K562 (cell line): Measurements from ENCODE around the gene LGR6. TPM values are rescaled to one million over a fixed set of nuclear protein-coding genes. Genes with fewer than 3 reads are reported as not detected.

Source experiments
- BRF1 ChIP-seq: IDR thresholded peaks from 3 replicates; pipeline ENCODE4 v1.6.1; 2011; ENCODE audit warnings: borderline replicate concordance, mild to moderate bottlenecking; ENCODE audit not compliant: insufficient read length; ENCODE audit errors: extremely low read depth
- CREM ChIP-seq: IDR thresholded peaks from 2 replicates; pipeline ENCODE4 v1.6.1; 2014; ENCODE audit warnings: antibody characterized with exemption, low read depth
- ELF4 ChIP-seq: fragments of 450-650 bp; formaldehyde crosslinking; IDR thresholded peaks from 2 replicates; pipeline ENCODE4 v1.4.0; 2022; ENCODE audit warnings: missing genetic modification characterization
- EP300 ChIP-seq: IDR thresholded peaks from 2 replicates; pipeline ENCODE4 v1.6.1; 2012; ENCODE audit warnings: low read length, improper control_type of control experiment
- LCOR ChIP-seq: sonication (generic); formaldehyde crosslinking; IDR thresholded peaks from 2 replicates; pipeline ENCODE4 v1.8.0; 2022; ENCODE audit warnings: mild to moderate bottlenecking, missing genetic modification reagents
- SIX5 ChIP-seq, 2 experiments: IDR thresholded peaks; 2 replicates each; pipeline ENCODE4 v1.6.1; 2011; ENCODE audit warnings: low read length in 2 of 2, borderline replicate concordance in 1 of 2, low read depth in 1 of 2, mild to moderate bottlenecking in 1 of 2, moderate library complexity in 1 of 2; ENCODE audit not compliant: insufficient read depth in 1 of 2
- TRIM28 ChIP-seq: fragments of 450-650 bp; IDR thresholded peaks from 2 replicates; pipeline ENCODE4 v1.6.1; 2017
- ZNF282 ChIP-seq: sonication (generic); formaldehyde crosslinking; IDR thresholded peaks from 2 replicates; pipeline ENCODE4 v1.8.1; 2023; ENCODE audit warnings: missing genetic modification reagents
- ZNF57 ChIP-seq: fragments of 450-650 bp; formaldehyde crosslinking; IDR thresholded peaks from 2 replicates; pipeline ENCODE4 v1.4.0; 2020; ENCODE audit warnings: mild to moderate bottlenecking, moderate library complexity
- ZNF717 ChIP-seq: fragments of 250-450 bp; sonication (Bioruptor Pico); IDR thresholded peaks from 2 replicates; pipeline ENCODE4 v1.5.0; 2021
- ZNF77 ChIP-seq: fragments of 250-450 bp; sonication (Bioruptor Pico); IDR thresholded peaks from 2 replicates; pipeline ENCODE4 v1.5.0; 2020
- polyA plus RNA-seq, 8 experiments: library from polyadenylated mRNA; depleted of rRNA in 4 of 8; stranded (reverse) in 5 of 8; unstranded in 3 of 8; fragments of >200 nt; fragmentation: Nextera tagmentation in 2 of 8; fragmentation: Illumina TruSeq in 1 of 8; extraction: Ambion mirVana in 2 of 8; extraction: Trizol in 1 of 8; gene quantifications; 2 replicates each; pipeline versions ENCODE4 v1.2.1 to v1.2.3, GENCODE V29; 2011 to 2014; ENCODE audit warnings: inconsistent platforms in 1 of 8, missing spikeins in 1 of 8
- total RNA-seq, 7 experiments: library from RNA; depleted of rRNA in 6 of 7; stranded (reverse); fragments of >200 nt in 6 of 7; fragmentation: Illumina TruSeq in 2 of 7; extraction: Trizol in 2 of 7; gene quantifications; 2 replicates each; pipeline versions ENCODE4 v1.2.1 to v1.2.3, GENCODE V29; 2011 to 2021; ENCODE audit warnings: low replicate concordance in 1 of 7
- TF ChIP-seq, protein P1 (sequence below), 2 experiments: fragments of 450-650 bp; conservative IDR thresholded peaks; 2 replicates each; pipeline ENCODE4 v1.6.1; 2017; ENCODE audit warnings: mild to moderate bottlenecking in 2 of 2, moderate library complexity in 2 of 2
- TF ChIP-seq, protein P2 (sequence below), 2 experiments: fragments of 450-650 bp in 1 of 2; sonication (generic) in 1 of 2; formaldehyde crosslinking in 1 of 2; IDR thresholded peaks; 2 replicates each; pipeline versions ENCODE4 v1.7.1 to v1.9.0; 2016 to 2022; ENCODE audit warnings: inconsistent platforms in 1 of 2, mild to moderate bottlenecking in 1 of 2, missing genetic modification reagents in 1 of 2
- TF ChIP-seq, protein P3 (sequence below): fragments of 200-400 bp; formaldehyde crosslinking; IDR thresholded peaks from 2 replicates; pipeline ENCODE4 v1.6.1; 2017; ENCODE audit warnings: mild to moderate bottlenecking, low read depth, low read length, moderate library complexity

LGR6 gene
- total and polyA plus RNA-seq, 9 of the 15 experiments (the other 6 are each of a cell fraction or from before 2014, with no cell fraction given), result 0.01 to 0.54 (median 0.17) TPM; not detected in 1

DNA sequence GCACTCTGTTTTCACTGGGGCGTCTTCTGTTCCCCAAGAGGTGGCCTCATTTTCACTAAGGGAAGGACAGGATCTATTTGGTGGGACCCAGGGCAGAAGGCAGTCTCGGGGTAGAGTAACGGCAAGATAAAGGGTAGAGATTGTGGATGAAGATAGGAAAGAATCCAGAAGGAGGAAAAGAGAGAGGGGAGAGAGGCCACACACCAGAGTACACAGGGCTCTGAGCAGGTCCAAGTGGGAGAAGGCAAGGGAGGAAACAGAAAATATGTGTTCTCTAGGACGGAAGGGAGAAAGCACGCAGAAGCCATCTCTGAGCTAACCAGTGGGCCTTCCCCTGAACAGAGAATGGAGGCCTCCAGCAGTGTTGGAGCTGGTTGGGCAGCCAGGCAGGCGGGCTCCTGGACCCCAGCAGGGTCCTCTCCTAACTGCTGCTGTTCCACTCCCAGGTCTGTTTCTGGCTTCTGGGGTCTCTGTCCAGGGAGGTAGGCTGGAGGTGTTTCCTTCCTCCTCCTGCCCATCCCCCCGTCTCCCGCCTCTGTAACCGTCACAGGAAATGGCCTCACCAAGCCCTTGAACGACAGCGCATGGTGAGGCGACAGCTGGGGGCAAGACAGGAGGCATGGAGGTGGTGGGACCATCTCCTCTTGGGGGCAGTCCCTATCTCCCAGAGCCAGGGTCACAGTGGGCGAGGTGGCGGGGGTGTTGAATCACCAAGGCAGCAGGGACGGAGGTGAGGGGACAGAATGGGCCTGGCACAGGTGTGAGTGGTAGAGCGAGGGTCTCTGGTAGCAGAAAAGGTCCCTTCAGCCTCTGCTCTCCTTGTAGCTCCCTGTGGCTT lies 33.8 kb upstream of the LGR6 start (continued):
- peak; percentile 89 for TF ChIP-seq CREM
- no peak for TF ChIP-seq ZNF717
- TF ChIP-seq, protein P1, sequence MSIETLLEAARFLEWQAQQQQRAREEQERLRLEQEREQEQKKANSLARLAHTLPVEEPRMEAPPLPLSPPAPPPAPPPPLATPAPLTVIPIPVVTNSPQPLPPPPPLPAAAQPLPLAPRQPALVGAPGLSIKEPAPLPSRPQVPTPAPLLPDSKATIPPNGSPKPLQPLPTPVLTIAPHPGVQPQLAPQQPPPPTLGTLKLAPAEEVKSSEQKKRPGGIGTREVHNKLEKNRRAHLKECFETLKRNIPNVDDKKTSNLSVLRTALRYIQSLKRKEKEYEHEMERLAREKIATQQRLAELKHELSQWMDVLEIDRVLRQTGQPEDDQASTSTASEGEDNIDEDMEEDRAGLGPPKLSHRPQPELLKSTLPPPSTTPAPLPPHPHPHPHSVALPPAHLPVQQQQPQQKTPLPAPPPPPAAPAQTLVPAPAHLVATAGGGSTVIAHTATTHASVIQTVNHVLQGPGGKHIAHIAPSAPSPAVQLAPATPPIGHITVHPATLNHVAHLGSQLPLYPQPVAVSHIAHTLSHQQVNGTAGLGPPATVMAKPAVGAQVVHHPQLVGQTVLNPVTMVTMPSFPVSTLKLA (conservative IDR thresholded peaks at IDR 0.05), result peak; percentile 53 to 58
- peak; percentile 90 for TF ChIP-seq EP300
- TF ChIP-seq ZNF57 (CRISPR knock-in tag), result no peak; the same call in 1 of the 2 replicates
- TF ChIP-seq TRIM28, result peak; percentile 58; the same call in 1 of the 2 replicates
- TF ChIP-seq, protein P2, sequence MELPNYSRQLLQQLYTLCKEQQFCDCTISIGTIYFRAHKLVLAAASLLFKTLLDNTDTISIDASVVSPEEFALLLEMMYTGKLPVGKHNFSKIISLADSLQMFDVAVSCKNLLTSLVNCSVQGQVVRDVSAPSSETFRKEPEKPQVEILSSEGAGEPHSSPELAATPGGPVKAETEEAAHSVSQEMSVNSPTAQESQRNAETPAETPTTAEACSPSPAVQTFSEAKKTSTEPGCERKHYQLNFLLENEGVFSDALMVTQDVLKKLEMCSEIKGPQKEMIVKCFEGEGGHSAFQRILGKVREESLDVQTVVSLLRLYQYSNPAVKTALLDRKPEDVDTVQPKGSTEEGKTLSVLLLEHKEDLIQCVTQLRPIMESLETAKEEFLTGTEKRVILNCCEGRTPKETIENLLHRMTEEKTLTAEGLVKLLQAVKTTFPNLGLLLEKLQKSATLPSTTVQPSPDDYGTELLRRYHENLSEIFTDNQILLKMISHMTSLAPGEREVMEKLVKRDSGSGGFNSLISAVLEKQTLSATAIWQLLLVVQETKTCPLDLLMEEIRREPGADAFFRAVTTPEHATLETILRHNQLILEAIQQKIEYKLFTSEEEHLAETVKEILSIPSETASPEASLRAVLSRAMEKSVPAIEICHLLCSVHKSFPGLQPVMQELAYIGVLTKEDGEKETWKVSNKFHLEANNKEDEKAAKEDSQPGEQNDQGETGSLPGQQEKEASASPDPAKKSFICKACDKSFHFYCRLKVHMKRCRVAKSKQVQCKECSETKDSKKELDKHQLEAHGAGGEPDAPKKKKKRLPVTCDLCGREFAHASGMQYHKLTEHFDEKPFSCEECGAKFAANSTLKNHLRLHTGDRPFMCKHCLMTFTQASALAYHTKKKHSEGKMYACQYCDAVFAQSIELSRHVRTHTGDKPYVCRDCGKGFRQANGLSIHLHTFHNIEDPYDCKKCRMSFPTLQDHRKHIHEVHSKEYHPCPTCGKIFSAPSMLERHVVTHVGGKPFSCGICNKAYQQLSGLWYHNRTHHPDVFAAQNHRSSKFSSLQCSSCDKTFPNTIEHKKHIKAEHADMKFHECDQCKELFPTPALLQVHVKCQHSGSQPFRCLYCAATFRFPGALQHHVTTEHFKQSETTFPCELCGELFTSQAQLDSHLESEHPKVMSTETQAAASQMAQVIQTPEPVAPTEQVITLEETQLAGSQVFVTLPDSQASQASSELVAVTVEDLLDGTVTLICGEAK (IDR thresholded peaks at IDR 0.05), result peak; percentile 12; the same call in 1 of the 2 replicates
- TF ChIP-seq, protein P2 (CRISPR knock-in tag; IDR thresholded peaks at IDR 0.05), result 0 out of 2 replicates have a peak, but pooled peaks have one; percentile 22
- no peak for TF ChIP-seq BRF1
- no peak; the same call in 1 of the 2 replicates for TF ChIP-seq ZNF77 (CRISPR knock-in tag)
- TF ChIP-seq SIX5 (IDR thresholded peaks at IDR 0.05; ENCODE audit: borderline replicate concordance in 1 of 2, insufficient read depth in 1 of 2, low read depth in 1 of 2, low read length in 2 of 2), result no peak
- TF ChIP-seq ELF4 (CRISPR knock-in tag), result peak; percentile 94
- TF ChIP-seq ZNF282 (CRISPR knock-in tag), result no peak
- peak; percentile 29 for TF ChIP-seq LCOR
- TF ChIP-seq, protein P3, sequence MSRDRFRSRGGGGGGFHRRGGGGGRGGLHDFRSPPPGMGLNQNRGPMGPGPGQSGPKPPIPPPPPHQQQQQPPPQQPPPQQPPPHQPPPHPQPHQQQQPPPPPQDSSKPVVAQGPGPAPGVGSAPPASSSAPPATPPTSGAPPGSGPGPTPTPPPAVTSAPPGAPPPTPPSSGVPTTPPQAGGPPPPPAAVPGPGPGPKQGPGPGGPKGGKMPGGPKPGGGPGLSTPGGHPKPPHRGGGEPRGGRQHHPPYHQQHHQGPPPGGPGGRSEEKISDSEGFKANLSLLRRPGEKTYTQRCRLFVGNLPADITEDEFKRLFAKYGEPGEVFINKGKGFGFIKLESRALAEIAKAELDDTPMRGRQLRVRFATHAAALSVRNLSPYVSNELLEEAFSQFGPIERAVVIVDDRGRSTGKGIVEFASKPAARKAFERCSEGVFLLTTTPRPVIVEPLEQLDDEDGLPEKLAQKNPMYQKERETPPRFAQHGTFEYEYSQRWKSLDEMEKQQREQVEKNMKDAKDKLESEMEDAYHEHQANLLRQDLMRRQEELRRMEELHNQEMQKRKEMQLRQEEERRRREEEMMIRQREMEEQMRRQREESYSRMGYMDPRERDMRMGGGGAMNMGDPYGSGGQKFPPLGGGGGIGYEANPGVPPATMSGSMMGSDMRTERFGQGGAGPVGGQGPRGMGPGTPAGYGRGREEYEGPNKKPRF, result no peak
